ENCODE results near the gene PRKAR2A.
"Not testable (repeated sequence)": the region's sequence is repeated elsewhere in the genome, so short reads cannot be mapped to it uniquely, and the experiment has no call there.

GRCh38 chr3:48759531-48759930, 88.1 kb downstream of the PRKAR2A start:
- not testable (repeated sequence) for TF ChIP-seq REST (IDR thresholded peaks at IDR 0.05; ENCODE audit: insufficient replicate concordance, low read depth); SPI1 (IDR thresholded peaks at IDR 0.05; ENCODE audit: borderline replicate concordance, low read depth)
- TF ChIP-seq, protein P1, sequence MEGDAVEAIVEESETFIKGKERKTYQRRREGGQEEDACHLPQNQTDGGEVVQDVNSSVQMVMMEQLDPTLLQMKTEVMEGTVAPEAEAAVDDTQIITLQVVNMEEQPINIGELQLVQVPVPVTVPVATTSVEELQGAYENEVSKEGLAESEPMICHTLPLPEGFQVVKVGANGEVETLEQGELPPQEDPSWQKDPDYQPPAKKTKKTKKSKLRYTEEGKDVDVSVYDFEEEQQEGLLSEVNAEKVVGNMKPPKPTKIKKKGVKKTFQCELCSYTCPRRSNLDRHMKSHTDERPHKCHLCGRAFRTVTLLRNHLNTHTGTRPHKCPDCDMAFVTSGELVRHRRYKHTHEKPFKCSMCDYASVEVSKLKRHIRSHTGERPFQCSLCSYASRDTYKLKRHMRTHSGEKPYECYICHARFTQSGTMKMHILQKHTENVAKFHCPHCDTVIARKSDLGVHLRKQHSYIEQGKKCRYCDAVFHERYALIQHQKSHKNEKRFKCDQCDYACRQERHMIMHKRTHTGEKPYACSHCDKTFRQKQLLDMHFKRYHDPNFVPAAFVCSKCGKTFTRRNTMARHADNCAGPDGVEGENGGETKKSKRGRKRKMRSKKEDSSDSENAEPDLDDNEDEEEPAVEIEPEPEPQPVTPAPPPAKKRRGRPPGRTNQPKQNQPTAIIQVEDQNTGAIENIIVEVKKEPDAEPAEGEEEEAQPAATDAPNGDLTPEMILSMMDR (IDR thresholded peaks at IDR 0.05; ENCODE audit: insufficient read depth, low read length) = not testable (repeated sequence)
